Gastroesophageal sphincter (tissue), 4 donors: ENCODE measurements around the gene PDC. TPM values are rescaled to one million over a fixed set of nuclear protein-coding genes. Genes with fewer than 3 reads are reported as not detected.

ENCODE experiments used
- ATAC-seq: fragments of 150-250 bp; one replicate; pipeline ENCODE4 v1.9.1; 2016; ENCODE audit warnings: mild to moderate bottlenecking, moderate library complexity
- H3K27ac ChIP-seq, 4 donors: fragments of 200-600 bp; sonication (generic) in 3 of 4; 1 replicate in 3 of 4; 2 replicates in 1 of 4; pipeline ENCODE4 v1.5.1; 2016 to 2019
- H3K27me3 ChIP-seq: fragments of 200-600 bp; sonication (generic); one replicate; pipeline ENCODE4 v1.5.1; 2019
- H3K36me3 ChIP-seq, 2 donors: fragments of 200-600 bp; sonication (generic); one replicate each; pipeline ENCODE4 v1.5.1; 2019; ENCODE audit warnings: control low read depth in 1 of 2
- H3K4me1 ChIP-seq, 3 donors: fragments of 200-600 bp; sonication (generic); 1 replicate in 2 of 3; 2 replicates in 1 of 3; pipeline ENCODE4 v1.5.1; 2016 to 2019; ENCODE audit warnings: control low read depth in 2 of 3
- H3K4me3 ChIP-seq, 2 donors: fragments of 200-600 bp; sonication (generic); one replicate each; pipeline ENCODE4 v1.5.1; 2019; ENCODE audit warnings: mild to moderate bottlenecking in 1 of 2, moderate library complexity in 1 of 2
- H3K9me3 ChIP-seq, 3 donors: fragments of 200-600 bp; sonication (generic); one replicate each; pipeline ENCODE4 v1.5.1; 2017 to 2019; ENCODE audit warnings: control low read depth in 2 of 3
- EP300 ChIP-seq: sonication (generic); formaldehyde crosslinking; IDR thresholded peaks from one replicate; pipeline ENCODE4 v1.6.1; 2017; ENCODE audit warnings: antibody characterized with exemption, mild to moderate bottlenecking
- POLR2A ChIP-seq, 2 donors: fragments of 450-650 bp; IDR thresholded peaks; one replicate each; pipeline ENCODE4 v1.6.1; 2017; ENCODE audit warnings: antibody characterized with exemption in 2 of 2, mild to moderate bottlenecking in 2 of 2, moderate library complexity in 1 of 2
- POLR2AphosphoS5 ChIP-seq: sonication (generic); formaldehyde crosslinking; IDR thresholded peaks from one replicate; pipeline ENCODE4 v1.6.1; 2017; ENCODE audit warnings: antibody characterized with exemption
- WGBS, 2 donors: methylation state at CpG; one replicate each; pipeline ENCODE4 v1.1.5; 2018; ENCODE audit warnings: low coverage in 1 of 2; 5-methylcytosine and 5-hydroxymethylcytosine counted together
- total RNA-seq, 4 donors: library from RNA; depleted of rRNA; stranded (reverse); fragments of >200 nt; gene quantifications; one replicate each; pipeline ENCODE4 v1.1.0, GENCODE V29; 2016
- TF ChIP-seq, protein P1 (sequence below), 4 experiments: fragments of 200-600 bp in 2 of 4; fragments of 450-650 bp in 2 of 4; sonication (generic) in 1 of 4; IDR thresholded peaks; one replicate each; pipeline ENCODE4 v1.5.1; 2017 to 2019; ENCODE audit warnings: antibody characterized with exemption in 4 of 4, mild to moderate bottlenecking in 2 of 4, moderate library complexity in 2 of 4

PDC gene
- not detected for total RNA-seq

DNA sequence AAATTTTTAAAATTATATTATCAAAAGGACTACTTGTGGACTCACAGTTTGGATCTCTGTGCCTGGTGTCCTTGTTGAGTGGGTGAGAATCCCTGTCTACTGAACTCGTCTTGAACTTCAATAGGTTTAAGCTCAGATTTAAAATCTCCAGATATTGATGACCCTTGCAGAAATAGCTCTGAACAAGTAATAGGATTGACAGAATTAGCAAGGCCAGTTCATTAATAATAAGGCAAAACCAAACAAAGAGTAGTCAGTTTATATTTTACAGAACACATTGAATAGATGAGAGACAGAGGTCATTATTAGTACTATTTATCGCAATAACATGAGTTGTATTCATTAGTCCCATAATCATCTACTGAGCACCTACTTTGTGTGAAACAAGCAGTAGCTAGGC, at the start of gene PDC:
Gene PDC, minus strand, starts transcription at position 101 of the 400 bp plus-strand sequence. CDS start 11,655 bp downstream, outside the sequence.
- TF ChIP-seq POLR2AphosphoS5, result no peak
- no peak for TF ChIP-seq EP300
- TF ChIP-seq, protein P1, sequence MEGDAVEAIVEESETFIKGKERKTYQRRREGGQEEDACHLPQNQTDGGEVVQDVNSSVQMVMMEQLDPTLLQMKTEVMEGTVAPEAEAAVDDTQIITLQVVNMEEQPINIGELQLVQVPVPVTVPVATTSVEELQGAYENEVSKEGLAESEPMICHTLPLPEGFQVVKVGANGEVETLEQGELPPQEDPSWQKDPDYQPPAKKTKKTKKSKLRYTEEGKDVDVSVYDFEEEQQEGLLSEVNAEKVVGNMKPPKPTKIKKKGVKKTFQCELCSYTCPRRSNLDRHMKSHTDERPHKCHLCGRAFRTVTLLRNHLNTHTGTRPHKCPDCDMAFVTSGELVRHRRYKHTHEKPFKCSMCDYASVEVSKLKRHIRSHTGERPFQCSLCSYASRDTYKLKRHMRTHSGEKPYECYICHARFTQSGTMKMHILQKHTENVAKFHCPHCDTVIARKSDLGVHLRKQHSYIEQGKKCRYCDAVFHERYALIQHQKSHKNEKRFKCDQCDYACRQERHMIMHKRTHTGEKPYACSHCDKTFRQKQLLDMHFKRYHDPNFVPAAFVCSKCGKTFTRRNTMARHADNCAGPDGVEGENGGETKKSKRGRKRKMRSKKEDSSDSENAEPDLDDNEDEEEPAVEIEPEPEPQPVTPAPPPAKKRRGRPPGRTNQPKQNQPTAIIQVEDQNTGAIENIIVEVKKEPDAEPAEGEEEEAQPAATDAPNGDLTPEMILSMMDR (IDR thresholded peaks at IDR 0.05), result no peak
- no peak for TF ChIP-seq POLR2A (IDR thresholded peaks at IDR 0.05)
- Histone ChIP-seq H3K9me3 (no peaks in the 10 kb centered on the region), H3K36me3 (no peaks in the 10 kb centered on the region), H3K4me1 (no peaks in the 10 kb centered on the region), H3K27ac (no peak within 1 kb of the TSS), H3K4me3 (no peak within 1 kb of the TSS), H3K27me3 (no peaks in the 10 kb centered on the region)
- WGBS, 2 donors, result 79 to 90% methylated on average over 2 of the region's 2 CpGs
- ATAC-seq, result no peak

DNA sequence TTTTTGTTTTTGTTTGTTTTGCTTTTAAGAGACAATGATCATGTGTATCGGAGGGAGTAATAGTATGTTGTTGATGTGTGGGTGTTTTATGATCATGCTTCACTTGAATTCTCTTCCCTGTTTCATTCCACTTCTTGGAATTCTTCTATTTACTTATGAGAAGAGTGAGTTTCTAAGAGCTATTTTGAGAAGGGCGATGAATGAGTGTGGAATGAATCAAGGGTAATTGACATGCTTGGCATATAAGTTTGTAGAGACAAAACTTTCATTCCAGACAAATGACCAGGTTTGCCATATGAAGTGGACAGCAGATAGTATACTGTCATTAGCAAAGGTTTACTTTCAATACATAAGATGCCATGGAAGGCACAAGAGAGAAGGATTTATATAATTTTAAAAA, 42.3 kb upstream of the PDC start:
- peaks cover 0 to 26% (median 0%) of the 10 kb centered on the region in 3 donors for H3K9me3 ChIP-seq
- WGBS, 2 donors, result 59 to 82% methylated on average over 1 to 2 of the region's 2 CpGs
- TF ChIP-seq, protein P1 (IDR thresholded peaks at IDR 0.05), result no peak
- no peak for TF ChIP-seq EP300
- no peak for TF ChIP-seq POLR2AphosphoS5
- no peak for TF ChIP-seq POLR2A (IDR thresholded peaks at IDR 0.05)
- H3K4me1 ChIP-seq, result no peaks in the 10 kb centered on the region
- H3K27me3 ChIP-seq, result no peaks in the 10 kb centered on the region
- no peak overlapping the region for H3K27ac ChIP-seq
- no peak for ATAC-seq
- no peak overlapping the region for H3K4me3 ChIP-seq
- no peaks in the 10 kb centered on the region for H3K36me3 ChIP-seq

- no peak overlapping the region for H3K4me3 ChIP-seq
- peaks cover 0 to 26% (median 0%) of the 10 kb centered on the region in 3 donors for H3K9me3 ChIP-seq
- TF ChIP-seq POLR2A (IDR thresholded peaks at IDR 0.05), result no peak
- no peak for TF ChIP-seq POLR2AphosphoS5
- TF ChIP-seq, protein P1 (IDR thresholded peaks at IDR 0.05), result no peak
- TF ChIP-seq EP300, result no peak
- H3K27ac ChIP-seq, result no peak overlapping the region
- H3K27me3 ChIP-seq, result no peaks in the 10 kb centered on the region
- H3K36me3 ChIP-seq, result no peaks in the 10 kb centered on the region
- ATAC-seq, result no peak
- H3K4me1 ChIP-seq, result no peaks in the 10 kb centered on the region
These were observed 41.2 kb upstream of the PDC start for GRCh38 chr1:186502087-186502486.

DNA sequence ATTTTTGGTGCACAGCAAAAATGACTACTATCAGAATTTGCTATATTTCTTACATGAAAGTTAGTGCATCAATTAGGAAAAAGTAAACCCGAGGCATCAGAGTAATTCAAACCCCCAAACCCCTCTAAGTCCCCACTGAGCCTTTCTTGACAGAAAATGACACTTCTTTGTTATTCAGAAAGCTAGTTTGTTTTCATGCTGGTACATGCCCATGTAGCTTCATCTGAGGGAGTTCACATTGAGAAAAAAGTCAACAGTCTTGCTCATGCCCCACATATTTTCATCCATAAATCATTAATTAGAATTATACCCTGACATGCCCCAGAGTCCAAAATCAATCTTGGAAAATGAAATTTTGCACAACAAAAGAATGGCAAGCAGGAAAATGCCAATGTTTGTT, 39.9 kb upstream of the PDC start:
- TF ChIP-seq, protein P1 (IDR thresholded peaks at IDR 0.05), result no peak
- TF ChIP-seq POLR2A (IDR thresholded peaks at IDR 0.05) (no peak), EP300 (no peak), POLR2AphosphoS5 (no peak)
- WGBS, 2 donors, result 77 to 86% methylated on average over 1 of the region's 1 CpG
- Histone ChIP-seq H3K36me3 (no peaks in the 10 kb centered on the region), H3K27me3 (no peaks in the 10 kb centered on the region), H3K9me3 (peaks cover 0 to 16% (median 0%) of the 10 kb centered on the region in 3 donors), H3K27ac (no peak overlapping the region), H3K4me3 (no peak overlapping the region), H3K4me1 (no peaks in the 10 kb centered on the region)
- no peak for ATAC-seq

GRCh38 chr1:186499571-186499970, 38.7 kb upstream of the PDC start:
- WGBS, 2 donors, result 57 to 100% methylated on average over 1 of the region's 1 CpG

More at GRCh38 chr1:186499571-186499970, 38.7 kb upstream of the PDC start:
- Histone ChIP-seq H3K27ac (no peak overlapping the region), H3K4me3 (no peak overlapping the region), H3K4me1 (no peaks in the 10 kb centered on the region), H3K9me3 (peaks cover 0 to 5% (median 0%) of the 10 kb centered on the region in 3 donors), H3K27me3 (no peaks in the 10 kb centered on the region), H3K36me3 (no peaks in the 10 kb centered on the region)
- ATAC-seq, result no peak
- TF ChIP-seq EP300, result no peak
- no peak for TF ChIP-seq POLR2A (IDR thresholded peaks at IDR 0.05)
- no peak for TF ChIP-seq POLR2AphosphoS5
- TF ChIP-seq, protein P1 (IDR thresholded peaks at IDR 0.05), result no peak
